GM18951 (cell line): ENCODE results near the gene HES2.
"Not testable (repeated sequence)": the region's sequence is repeated elsewhere in the genome, so short reads cannot be mapped to it uniquely, and the experiment has no call there.

Experiments
- POLR2A ChIP-seq: IDR thresholded peaks from 4 replicates; pipeline ENCODE4 v1.6.1; 2011; ENCODE audit warnings: mild to moderate bottlenecking; ENCODE audit not compliant: insufficient read length, insufficient read depth; ENCODE audit errors: extremely low read depth
- in situ Hi-C: fragments of 300-500 bp; cut with MboI; formaldehyde crosslinking; loops from one replicate; pipeline ENCODE4 v1.12.0; 2022; ENCODE audit warnings: low sequenced_read_pairs, mixed read lengths, inconsistent platforms; ENCODE audit not compliant: unreplicated experiment

HES2 gene

GRCh38 chr1:6365047-6365446, 54.7 kb downstream of the HES2 start:
- no peak for TF ChIP-seq POLR2A
- in situ Hi-C loops: no loop called here

GRCh38 chr1:6363085-6363884, 56.4 kb downstream of the HES2 start:
- in situ Hi-C loops: not testable (repeated sequence)
